GM13977 (cell line): ENCODE results near the gene INAVA.

Experiments used
- DNase-seq: peaks from one replicate; pipeline ENCODE4 v3.0.0; 2012; ENCODE audit warnings: low spot score
- CTCF ChIP-seq: IDR thresholded peaks from 2 replicates; pipeline ENCODE4 v1.5.1; 2012; ENCODE audit warnings: mild to moderate bottlenecking, control low read depth; ENCODE audit not compliant: insufficient read depth; ENCODE audit errors: extremely low read depth, missing control alignments
- in situ Hi-C: fragments of 300-500 bp; cut with MboI; formaldehyde crosslinking; loops from one replicate; pipeline ENCODE4 v1.12.0; 2022; ENCODE audit warnings: low sequenced_read_pairs, low pct_unique_long_range_greater_than_20kb, mixed read lengths, inconsistent platforms; ENCODE audit not compliant: unreplicated experiment

INAVA gene

GRCh38 chr1:200894712-200895442, at the start of gene INAVA:
Gene INAVA, plus strand, starts transcription at chr1:200894900. Its CDS starts 3,501 bp downstream, at chr1:200898401.
- no peak for DNase-seq
- in situ Hi-C loops, result no loop called here

GRCh38 chr1:200845360-200845759, 49.3 kb upstream of the INAVA start:
- in situ Hi-C loops, result no loop called here
- no peak for TF ChIP-seq CTCF
- no peak for DNase-seq

More at GRCh38 chr1:200894712-200895442, at the start of gene INAVA:
- TF ChIP-seq CTCF, result no peak

GRCh38 chr1:200846398-200846797, 48.3 kb upstream of the INAVA start:
- in situ Hi-C loops, result no loop called here
- no peak for TF ChIP-seq CTCF
- no peak for DNase-seq

GRCh38 chr1:200849430-200849829, 45.3 kb upstream of the INAVA start:
- in situ Hi-C loops, result no loop called here

GRCh38 chr1:200850554-200850953, 44.1 kb upstream of the INAVA start:
- no peak for TF ChIP-seq CTCF
- no peak for DNase-seq
- in situ Hi-C loops, result no loop called here

More at GRCh38 chr1:200849430-200849829, 45.3 kb upstream of the INAVA start:
- TF ChIP-seq CTCF, result no peak
- no peak for DNase-seq

GRCh38 chr1:200856716-200857357, 37.9 kb upstream of the INAVA start:
- in situ Hi-C loops, result no loop called here
- DNase-seq, result no peak
- TF ChIP-seq CTCF, result no peak
